ENCODE data around the gene ZNF396.

Gene ZNF396

GRCh38 chr18:35334212-35334611, 42.9 kb downstream of the ZNF396 start (continued):
- TF ChIP-seq POU6F1 (CRISPR knock-in tag; IDR thresholded peaks at IDR 0.05; ENCODE audit: borderline replicate concordance, low read depth) (no peak), TCF4 (CRISPR knock-in tag; IDR thresholded peaks at IDR 0.05; ENCODE audit: borderline replicate concordance) (no peak), ZNF8 (CRISPR knock-in tag; IDR thresholded peaks at IDR 0.05) (no peak), TOX (CRISPR knock-in tag; IDR thresholded peaks at IDR 0.05; ENCODE audit: borderline replicate concordance) (no peak), CSDC2 (CRISPR knock-in tag; IDR thresholded peaks at IDR 0.05) (no peak), ZFP30 (CRISPR knock-in tag; IDR thresholded peaks at IDR 0.05) (no peak), GLIS3 (CRISPR knock-in tag; IDR thresholded peaks at IDR 0.05) (no peak), ESRRG (CRISPR knock-in tag; IDR thresholded peaks at IDR 0.05) (no peak), SNAI2 (CRISPR knock-in tag; IDR thresholded peaks at IDR 0.05) (no peak)

DNA sequence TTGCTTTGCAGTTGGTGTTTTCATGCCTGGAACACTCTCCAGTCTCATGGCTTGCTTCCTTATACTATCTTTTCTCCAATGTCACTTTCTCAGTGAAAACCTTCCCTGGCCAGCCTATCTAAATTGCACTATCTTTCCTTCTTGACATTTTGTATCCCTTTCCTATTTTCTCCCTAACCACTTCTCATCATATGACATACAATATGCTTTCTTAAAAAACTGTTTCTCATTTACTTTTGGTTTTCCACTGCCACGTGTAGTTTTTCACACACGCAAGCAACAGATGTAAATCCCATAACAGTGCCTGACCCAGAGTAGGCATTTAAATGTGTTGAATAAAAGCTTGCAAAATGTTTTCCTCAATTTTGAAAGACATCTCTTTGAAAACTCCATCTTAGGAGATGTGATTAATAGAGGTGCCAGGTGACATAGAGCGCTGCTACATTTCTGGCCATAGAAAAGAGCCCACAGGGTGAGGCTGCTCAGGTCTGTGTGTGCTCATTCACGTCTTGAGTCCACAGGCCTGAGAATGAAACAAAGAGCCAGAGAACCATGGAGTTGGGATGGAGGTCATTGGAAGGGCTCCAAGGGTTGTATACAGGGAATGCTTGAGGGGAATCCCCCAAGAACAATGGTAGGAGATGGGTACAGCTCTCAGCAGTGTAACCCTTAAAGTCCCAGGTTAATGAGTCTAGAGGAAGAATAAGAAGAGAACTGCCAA, 45.6 kb downstream of the ZNF396 start:
- no peak for ATAC-seq
- TF ChIP-seq ESRRG (CRISPR knock-in tag; IDR thresholded peaks at IDR 0.05) (no peak), CSRNP3 (CRISPR knock-in tag; IDR thresholded peaks at IDR 0.05) (no peak), CSDC2 (CRISPR knock-in tag; IDR thresholded peaks at IDR 0.05) (no peak), ZFP30 (CRISPR knock-in tag; IDR thresholded peaks at IDR 0.05) (no peak)

DNA sequence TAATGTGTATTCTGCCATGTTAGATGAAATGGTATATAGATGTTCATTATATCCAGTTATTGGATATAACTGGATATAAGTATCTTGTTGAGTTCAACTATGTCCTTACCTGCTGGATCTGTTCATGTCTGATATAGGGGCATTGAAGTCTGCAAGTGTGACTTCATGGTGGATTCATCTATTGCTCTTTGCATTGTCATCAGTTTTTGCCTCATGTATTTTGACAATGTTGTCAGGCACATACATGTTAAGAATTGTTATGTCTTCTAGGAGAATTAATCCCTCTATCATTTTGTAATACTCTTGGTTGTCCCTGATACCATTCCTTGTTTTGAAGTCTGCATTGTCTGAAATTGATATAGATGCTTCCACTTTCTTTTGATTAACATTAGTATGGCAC, 48.3 kb downstream of the ZNF396 start:
- no peak for ATAC-seq
- no peak for TF ChIP-seq POU6F1 (CRISPR knock-in tag; IDR thresholded peaks at IDR 0.05; ENCODE audit: borderline replicate concordance, low read depth)
- no peak for TF ChIP-seq CSRNP3 (CRISPR knock-in tag; IDR thresholded peaks at IDR 0.05)
- no peak for TF ChIP-seq ZC3H10 (CRISPR knock-in tag; IDR thresholded peaks at IDR 0.05)
- TF ChIP-seq, protein P1, sequence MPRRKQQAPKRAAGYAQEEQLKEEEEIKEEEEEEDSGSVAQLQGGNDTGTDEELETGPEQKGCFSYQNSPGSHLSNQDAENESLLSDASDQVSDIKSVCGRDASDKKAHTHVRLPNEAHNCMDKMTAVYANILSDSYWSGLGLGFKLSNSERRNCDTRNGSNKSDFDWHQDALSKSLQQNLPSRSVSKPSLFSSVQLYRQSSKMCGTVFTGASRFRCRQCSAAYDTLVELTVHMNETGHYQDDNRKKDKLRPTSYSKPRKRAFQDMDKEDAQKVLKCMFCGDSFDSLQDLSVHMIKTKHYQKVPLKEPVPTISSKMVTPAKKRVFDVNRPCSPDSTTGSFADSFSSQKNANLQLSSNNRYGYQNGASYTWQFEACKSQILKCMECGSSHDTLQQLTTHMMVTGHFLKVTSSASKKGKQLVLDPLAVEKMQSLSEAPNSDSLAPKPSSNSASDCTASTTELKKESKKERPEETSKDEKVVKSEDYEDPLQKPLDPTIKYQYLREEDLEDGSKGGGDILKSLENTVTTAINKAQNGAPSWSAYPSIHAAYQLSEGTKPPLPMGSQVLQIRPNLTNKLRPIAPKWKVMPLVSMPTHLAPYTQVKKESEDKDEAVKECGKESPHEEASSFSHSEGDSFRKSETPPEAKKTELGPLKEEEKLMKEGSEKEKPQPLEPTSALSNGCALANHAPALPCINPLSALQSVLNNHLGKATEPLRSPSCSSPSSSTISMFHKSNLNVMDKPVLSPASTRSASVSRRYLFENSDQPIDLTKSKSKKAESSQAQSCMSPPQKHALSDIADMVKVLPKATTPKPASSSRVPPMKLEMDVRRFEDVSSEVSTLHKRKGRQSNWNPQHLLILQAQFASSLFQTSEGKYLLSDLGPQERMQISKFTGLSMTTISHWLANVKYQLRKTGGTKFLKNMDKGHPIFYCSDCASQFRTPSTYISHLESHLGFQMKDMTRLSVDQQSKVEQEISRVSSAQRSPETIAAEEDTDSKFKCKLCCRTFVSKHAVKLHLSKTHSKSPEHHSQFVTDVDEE (CRISPR knock-in tag; IDR thresholded peaks at IDR 0.05): no peak
- no peak for TF ChIP-seq ZNF70 (CRISPR knock-in tag; IDR thresholded peaks at IDR 0.05)
- no peak for TF ChIP-seq GLIS3 (CRISPR knock-in tag; IDR thresholded peaks at IDR 0.05)
- TF ChIP-seq ZFP3 (CRISPR knock-in tag; IDR thresholded peaks at IDR 0.05): no peak
- no peak for TF ChIP-seq ESRRG (CRISPR knock-in tag; IDR thresholded peaks at IDR 0.05)
- TF ChIP-seq CSDC2 (CRISPR knock-in tag; IDR thresholded peaks at IDR 0.05): no peak
- TF ChIP-seq, protein P2, sequence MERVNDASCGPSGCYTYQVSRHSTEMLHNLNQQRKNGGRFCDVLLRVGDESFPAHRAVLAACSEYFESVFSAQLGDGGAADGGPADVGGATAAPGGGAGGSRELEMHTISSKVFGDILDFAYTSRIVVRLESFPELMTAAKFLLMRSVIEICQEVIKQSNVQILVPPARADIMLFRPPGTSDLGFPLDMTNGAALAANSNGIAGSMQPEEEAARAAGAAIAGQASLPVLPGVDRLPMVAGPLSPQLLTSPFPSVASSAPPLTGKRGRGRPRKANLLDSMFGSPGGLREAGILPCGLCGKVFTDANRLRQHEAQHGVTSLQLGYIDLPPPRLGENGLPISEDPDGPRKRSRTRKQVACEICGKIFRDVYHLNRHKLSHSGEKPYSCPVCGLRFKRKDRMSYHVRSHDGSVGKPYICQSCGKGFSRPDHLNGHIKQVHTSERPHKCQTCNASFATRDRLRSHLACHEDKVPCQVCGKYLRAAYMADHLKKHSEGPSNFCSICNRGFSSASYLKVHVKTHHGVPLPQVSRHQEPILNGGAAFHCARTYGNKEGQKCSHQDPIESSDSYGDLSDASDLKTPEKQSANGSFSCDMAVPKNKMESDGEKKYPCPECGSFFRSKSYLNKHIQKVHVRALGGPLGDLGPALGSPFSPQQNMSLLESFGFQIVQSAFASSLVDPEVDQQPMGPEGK (CRISPR knock-in tag; IDR thresholded peaks at IDR 0.05; ENCODE audit: borderline replicate concordance): no peak
- TF ChIP-seq, protein P3, sequence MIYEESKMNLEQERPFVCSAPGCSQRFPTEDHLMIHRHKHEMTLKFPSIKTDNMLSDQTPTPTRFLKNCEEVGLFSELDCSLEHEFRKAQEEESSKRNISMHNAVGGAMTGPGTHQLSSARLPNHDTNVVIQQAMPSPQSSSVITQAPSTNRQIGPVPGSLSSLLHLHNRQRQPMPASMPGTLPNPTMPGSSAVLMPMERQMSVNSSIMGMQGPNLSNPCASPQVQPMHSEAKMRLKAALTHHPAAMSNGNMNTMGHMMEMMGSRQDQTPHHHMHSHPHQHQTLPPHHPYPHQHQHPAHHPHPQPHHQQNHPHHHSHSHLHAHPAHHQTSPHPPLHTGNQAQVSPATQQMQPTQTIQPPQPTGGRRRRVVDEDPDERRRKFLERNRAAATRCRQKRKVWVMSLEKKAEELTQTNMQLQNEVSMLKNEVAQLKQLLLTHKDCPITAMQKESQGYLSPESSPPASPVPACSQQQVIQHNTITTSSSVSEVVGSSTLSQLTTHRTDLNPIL (CRISPR knock-in tag; IDR thresholded peaks at IDR 0.05; ENCODE audit: low read depth): no peak
- TF ChIP-seq SNAI2 (CRISPR knock-in tag; IDR thresholded peaks at IDR 0.05): no peak
- no peak for TF ChIP-seq BACH2 (CRISPR knock-in tag; IDR thresholded peaks at IDR 0.05; ENCODE audit: borderline replicate concordance)
- TF ChIP-seq RARB (CRISPR knock-in tag; IDR thresholded peaks at IDR 0.05): no peak
- TF ChIP-seq PPARA (CRISPR knock-in tag; IDR thresholded peaks at IDR 0.05; ENCODE audit: borderline replicate concordance): no peak
- no peak for TF ChIP-seq ZNF8 (CRISPR knock-in tag; IDR thresholded peaks at IDR 0.05)
- TF ChIP-seq ISL1 (CRISPR knock-in tag; IDR thresholded peaks at IDR 0.05): no peak
- no peak for TF ChIP-seq ZNF565 (CRISPR knock-in tag; conservative IDR thresholded peaks at IDR 0.05; ENCODE audit: low read depth)
- no peak for TF ChIP-seq ARNTL (CRISPR knock-in tag; IDR thresholded peaks at IDR 0.05; ENCODE audit: borderline replicate concordance, low read depth)
- TF ChIP-seq ZFP30 (CRISPR knock-in tag; IDR thresholded peaks at IDR 0.05): no peak

Data from SK-N-SH treated with all-trans-retinoic acid at 6 μM for 48 hours (cell line).